HG03558 (cell line): ENCODE results near the gene TJAP1.

Experiments used
- ATAC-seq: cut with Tn5 transposase; IDR thresholded peaks from one replicate; pipeline ENCODE4 v1.9.1; 2021; ENCODE audit warnings: moderate number of reproducible peaks; ENCODE audit not compliant: unreplicated experiment; ENCODE audit errors: extremely low read depth

Gene TJAP1

GRCh38 chr6:43500921-43501320 lies 23.6 kb downstream of the TJAP1 start:
- ATAC-seq = no peak

- ATAC-seq = no peak
These were observed 25.3 kb downstream of the TJAP1 start for GRCh38 chr6:43502666-43503065.

GRCh38 chr6:43503443-43503842 lies 26.1 kb downstream of the TJAP1 start:
- no peak for ATAC-seq

DNA sequence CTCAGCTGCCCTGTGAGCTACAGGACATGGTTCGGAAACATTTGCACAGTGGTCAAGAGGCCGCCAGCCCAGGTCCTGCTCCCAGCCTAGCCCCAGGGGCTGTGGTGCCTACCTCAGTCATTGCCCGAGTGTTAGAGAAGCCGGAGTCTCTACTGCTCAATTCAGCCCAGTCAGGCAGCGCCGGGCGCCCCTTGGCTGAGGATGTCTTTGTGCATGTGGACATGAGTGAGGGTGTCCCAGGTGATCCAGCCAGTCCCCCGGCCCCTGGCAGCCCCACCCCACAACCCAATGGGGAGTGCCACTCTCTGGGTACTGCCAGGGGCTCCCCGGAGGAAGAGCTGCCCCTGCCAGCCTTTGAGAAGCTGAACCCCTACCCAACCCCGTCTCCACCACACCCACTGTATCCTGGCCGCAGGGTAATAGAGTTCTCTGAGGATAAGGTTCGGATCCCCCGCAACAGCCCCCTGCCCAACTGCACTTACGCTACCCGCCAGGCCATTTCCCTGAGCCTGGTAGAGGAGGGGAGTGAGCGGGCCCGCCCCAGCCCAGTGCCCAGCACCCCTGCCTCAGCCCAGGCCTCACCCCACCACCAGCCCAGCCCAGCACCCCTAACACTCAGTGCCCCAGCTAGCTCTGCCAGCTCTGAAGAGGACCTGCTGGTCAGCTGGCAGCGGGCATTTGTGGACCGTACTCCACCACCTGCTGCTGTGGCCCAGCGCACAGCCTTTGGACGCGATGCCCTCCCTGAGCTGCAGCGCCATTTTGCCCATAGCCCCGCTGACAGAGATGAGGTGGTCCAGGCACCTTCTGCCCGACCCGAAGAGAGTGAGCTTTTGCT lies 27.6 kb downstream of the TJAP1 start:
- ATAC-seq = no peak

GRCh38 chr6:43505718-43506117 lies 28.3 kb downstream of the TJAP1 start:
- no peak for ATAC-seq

GRCh38 chr6:43506171-43506570 lies 28.8 kb downstream of the TJAP1 start:
- no peak for ATAC-seq

DNA sequence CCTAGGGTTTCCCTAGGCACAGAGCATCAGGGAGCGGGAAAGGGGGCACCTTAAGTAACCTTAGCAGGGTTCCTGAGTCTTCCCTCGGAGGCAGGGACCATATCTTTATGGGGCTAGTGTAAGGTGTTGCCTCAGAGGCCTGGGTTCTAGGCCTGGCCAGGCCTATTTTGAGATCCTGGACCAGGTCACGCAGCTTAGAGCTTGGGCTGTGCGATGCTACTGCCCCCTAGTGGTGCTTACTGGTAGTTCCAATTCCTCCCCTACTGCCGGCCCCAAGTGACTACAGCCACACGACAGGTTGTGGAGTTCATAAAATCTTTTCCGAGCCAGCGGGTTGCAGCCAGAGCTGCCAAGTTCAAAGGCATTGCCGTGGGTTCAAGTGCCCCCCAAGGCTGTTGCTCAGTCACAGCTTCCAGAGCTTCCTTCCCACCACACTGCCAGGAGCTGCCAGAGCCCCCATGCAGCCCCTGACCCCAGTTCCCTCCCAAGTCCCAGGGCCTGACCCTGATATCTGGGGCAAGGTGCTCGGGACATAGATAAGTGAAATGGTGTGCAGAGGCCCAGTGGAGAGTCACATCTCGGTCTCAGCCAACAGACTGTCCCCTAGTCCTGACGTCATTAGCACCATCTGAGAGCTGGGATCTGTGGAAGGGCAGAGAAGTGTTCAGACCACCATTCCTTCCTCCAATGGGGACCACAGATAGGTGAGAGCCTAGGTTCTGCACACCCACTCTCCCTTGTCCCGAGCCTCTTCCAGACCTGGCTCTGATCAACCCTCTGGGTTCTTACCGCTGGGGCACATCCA lies 29.5 kb downstream of the TJAP1 start:
- no peak for ATAC-seq

DNA sequence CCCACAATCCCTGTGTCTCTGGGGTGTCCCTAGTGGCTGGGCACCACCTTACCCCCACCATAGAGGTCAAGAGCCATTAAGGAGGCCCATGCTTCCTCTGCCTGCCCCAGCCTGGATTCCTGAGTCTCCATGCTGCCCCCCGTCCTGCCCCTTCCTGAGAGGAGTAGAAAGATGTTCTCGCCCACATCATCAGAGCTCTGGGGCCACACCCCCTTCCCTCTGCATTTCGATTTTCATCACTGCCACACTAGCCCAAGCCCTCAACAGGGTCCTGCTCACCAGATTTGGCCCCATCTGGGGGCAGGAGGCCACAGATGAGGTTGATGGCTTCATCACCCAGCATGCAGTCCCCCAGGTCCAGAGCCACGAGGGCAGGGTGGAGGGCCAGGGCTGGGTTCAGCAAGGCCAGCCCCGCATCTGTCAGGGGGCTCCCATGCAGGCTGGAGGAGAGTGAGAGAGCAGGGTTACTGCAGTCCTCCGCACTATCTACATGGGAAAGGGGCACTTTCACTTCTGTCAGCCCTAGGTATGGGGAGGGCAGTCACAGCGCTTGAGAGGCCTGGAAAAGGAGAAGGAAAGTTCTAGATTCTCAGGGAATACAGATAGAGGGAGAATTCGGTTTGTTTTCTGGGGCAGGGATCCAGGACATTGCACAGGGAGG lies 31.2 kb downstream of the TJAP1 start:
- no peak for ATAC-seq

DNA sequence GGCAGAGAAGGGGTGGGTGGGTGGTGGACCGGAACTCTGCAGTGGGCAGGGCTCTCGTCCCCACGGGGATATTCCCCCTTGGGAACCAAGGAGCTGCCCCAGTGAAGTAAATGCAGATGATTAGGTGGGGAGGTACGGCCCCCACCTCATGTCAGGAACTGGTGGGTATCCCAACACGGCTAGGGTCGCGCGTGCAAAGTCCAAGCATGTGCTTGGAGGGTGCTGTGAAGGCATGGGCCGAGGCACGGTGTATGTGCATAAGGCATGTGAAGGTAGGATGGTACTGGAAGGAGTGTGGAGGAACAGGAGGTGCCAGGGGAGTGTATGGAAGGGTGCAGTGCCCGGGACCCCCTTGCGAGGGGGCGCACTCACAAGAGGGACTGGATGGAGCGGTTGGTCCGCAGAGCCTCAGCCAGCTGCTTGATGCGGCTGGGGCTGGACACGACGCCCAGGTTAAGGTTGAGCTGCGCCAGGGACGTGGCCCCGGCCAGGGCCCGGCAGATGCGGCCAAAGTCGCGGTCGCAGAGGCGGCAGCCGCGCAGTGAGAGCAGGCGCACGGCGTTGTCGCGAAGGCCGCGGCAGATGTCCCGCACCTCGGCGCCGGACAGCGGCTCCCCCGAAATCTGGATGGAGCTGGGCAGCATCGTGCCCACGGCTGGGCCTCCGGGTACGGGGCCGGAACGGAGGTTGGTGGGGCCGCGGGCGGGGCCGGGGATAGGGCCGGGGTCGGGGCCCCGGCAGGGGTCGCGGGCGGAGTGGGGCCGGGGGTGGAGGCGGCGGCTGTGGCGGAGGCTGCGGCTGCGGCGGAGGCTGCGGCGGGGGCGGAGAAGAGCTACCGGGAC lies 32.0 kb downstream of the TJAP1 start:
- no peak for ATAC-seq

GRCh38 chr6:43509984-43510826 lies 32.8 kb downstream of the TJAP1 start, which contains the start of gene LRRC73:
Gene LRRC73 (minus strand): TSS chr6:43510346. CDS start chr6:43509785, 561 bp downstream.
- ATAC-seq = peak; percentile 55

- no peak for ATAC-seq
These were observed 33.4 kb downstream of the TJAP1 start for GRCh38 chr6:43510827-43511163.

GRCh38 chr6:43511824-43512415 lies 34.5 kb downstream of the TJAP1 start:
- ATAC-seq = no peak

GRCh38 chr6:43515808-43516207 lies 38.4 kb downstream of the TJAP1 start:
- no peak for ATAC-seq

DNA sequence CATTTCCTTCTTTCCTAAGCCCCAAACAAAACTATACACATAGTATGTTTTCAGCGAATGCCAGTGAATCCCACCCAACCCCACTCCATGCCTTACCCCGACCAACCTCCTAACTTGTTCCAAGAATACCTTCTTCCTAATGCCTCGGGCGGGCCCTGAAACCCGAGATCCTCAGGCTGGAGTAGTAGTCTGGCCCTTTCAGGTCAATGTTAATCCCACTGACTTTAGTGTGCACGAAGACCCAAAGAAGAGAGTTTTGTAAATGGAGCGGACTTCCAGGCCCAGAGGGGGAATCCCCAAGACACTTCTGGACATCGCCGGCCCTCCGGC lies 39.0 kb downstream of the TJAP1 start:
- ATAC-seq = no peak

GRCh38 chr6:43516697-43517504 lies 39.5 kb downstream of the TJAP1 start, which contains the start of the genes POLR1C and YIPF3:
Gene POLR1C (plus strand): TSS chr6:43517089. CDS start chr6:43517110, 21 bp downstream.
Gene YIPF3 (minus strand): TSS chr6:43516926. CDS start chr6:43516807, 119 bp downstream.
- peak; percentile 83 for ATAC-seq

GRCh38 chr6:43517505-43518357 lies 40.4 kb downstream of the TJAP1 start:
- ATAC-seq = no peak

GRCh38 chr6:43520097-43520496 lies 42.7 kb downstream of the TJAP1 start:
- ATAC-seq = no peak
